Measurements from ENCODE around the gene LBX2.
"Not testable (repeated sequence)": the region's sequence is repeated elsewhere in the genome, so short reads cannot be mapped to it uniquely, and the experiment has no call there.

Gene LBX2

GRCh38 chr2:74482801-74483674, 16.4 kb downstream of the LBX2 start, which contains the start of the genes CCDC142 and TTC31:
CCDC142 (minus strand) TSS chr2:74482998; CDS start chr2:74482837, 161 bp downstream.
TTC31 (plus strand) TSS chr2:74483081; CDS start chr2:74483096, 15 bp downstream.
- DNase-seq (ENCODE audit: low read depth) = peak; percentile 86

GRCh38 chr2:74481961-74482800, 17.2 kb downstream of the LBX2 start:
- peak; percentile 44 for DNase-seq (ENCODE audit: low read depth)

- DNase-seq (ENCODE audit: low read depth) = no peak
Measured at GRCh38 chr2:74481431-74481830, 18.0 kb downstream of the LBX2 start.

GRCh38 chr2:74474899-74475298, 24.5 kb downstream of the LBX2 start:
- no peak for DNase-seq (ENCODE audit: low read depth)

GRCh38 chr2:74474481-74474880, 24.9 kb downstream of the LBX2 start:
- DNase-seq (ENCODE audit: low read depth) = no peak

GRCh38 chr2:74472945-74473258, 26.5 kb downstream of the LBX2 start:
- DNase-seq (ENCODE audit: low read depth) = no peak

DNA sequence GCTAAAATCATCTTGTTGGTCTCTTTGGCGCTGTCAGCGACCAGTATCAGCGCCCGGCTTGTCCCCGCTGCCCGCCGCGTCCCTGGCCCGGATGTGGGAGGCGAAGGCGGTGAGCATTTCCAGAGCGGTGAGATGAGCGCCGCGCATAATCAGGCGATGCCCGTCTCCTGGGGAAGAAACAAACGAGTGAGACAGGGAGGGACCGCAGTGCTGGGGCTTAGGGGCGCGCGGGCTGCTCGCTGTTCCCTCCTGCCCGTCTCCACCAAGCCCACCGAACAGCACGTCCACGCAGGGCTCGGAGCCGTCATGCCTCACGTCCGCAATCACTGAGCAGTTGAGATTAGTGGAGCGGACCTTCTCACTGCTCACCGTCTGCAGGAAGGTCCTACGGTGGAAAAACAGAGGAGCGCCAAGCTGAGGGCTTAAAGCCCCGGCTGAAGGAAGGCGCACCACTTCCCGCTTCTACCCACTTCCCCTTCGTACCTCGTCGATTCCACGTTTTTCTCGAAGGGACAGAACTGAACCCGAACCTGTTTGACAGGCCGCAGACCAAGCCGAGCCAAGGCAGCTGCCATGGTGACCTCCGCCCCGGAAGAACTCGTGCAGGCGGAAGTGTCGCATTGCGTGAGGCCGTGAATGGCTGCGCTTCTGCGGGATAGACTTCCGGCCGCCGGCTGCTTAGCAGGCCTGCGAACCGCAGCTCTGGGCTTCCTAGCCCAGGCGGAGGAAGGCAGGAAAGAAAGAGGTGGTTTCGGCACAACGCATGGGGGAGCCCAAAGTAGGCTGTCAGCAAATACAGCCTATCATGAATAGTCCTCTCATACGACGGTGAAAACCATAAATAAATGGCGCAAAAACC, 27.1 kb downstream of the LBX2 start, which contains the start of gene MRPL53:
MRPL53 (minus strand) TSS at position 595 of the 859 bp plus-strand sequence; CDS start at position 575, 20 bp downstream.
- DNase-seq (ENCODE audit: low read depth) = peak; percentile 94

DNA sequence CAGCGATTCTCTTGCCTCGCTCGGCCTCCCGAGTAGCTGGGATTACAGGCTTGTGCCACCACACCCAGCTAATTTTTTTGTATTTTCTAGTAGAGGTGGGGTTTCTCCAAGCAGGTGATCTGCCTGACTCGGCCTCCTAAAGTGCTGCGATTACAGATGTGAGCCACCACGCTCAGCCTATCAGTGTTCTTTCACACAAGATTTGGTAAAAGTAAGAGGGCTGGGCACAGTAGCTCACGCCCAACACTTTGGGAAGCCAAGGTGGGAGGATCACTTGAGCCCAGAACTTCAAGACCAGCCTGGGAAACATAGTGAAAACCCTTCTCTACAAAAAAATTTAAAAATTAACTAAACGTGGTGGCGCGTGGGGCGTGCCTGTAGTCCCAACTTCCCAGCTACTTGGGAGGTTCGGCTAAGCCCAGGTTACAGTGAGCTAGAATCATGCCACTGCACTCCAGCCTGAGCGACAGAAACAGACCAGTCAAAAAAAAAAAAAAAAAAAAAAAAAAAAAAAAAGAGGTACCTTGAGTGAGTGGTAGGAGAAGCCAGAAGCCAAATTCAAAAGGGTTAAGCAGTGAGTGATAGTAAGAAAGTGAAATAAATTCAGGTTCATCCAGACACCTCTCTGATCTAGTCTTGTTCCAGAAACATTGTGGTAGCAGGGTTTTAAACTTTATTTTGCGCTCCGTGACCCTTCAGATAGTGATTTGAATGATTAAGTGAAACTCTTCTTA, 27.9 kb downstream of the LBX2 start:
- DNase-seq (ENCODE audit: low read depth) = no peak

GRCh38 chr2:74470742-74471141, 28.7 kb downstream of the LBX2 start:
- not testable (repeated sequence) for DNase-seq (ENCODE audit: low read depth)

- DNase-seq (ENCODE audit: low read depth) = no peak
Measured at GRCh38 chr2:74464406-74464805, 35.0 kb downstream of the LBX2 start.

DNA sequence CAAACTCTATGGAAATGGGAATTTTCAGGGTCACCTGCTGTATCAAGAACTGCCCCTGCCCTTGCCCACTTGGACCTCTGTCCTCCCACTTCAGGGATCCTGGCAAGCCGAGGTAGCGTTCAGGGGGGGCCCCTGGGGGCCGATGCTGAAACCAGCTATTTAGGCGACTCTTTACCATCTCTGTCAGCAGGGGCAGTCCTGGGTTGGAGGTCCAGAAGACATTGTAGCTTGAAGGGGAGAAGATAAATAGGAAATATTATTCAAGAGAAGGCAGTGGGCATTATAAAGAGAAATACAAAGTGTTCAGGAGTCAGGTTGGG, 36.7 kb downstream of the LBX2 start:
- no peak for DNase-seq (ENCODE audit: low read depth)

DNA sequence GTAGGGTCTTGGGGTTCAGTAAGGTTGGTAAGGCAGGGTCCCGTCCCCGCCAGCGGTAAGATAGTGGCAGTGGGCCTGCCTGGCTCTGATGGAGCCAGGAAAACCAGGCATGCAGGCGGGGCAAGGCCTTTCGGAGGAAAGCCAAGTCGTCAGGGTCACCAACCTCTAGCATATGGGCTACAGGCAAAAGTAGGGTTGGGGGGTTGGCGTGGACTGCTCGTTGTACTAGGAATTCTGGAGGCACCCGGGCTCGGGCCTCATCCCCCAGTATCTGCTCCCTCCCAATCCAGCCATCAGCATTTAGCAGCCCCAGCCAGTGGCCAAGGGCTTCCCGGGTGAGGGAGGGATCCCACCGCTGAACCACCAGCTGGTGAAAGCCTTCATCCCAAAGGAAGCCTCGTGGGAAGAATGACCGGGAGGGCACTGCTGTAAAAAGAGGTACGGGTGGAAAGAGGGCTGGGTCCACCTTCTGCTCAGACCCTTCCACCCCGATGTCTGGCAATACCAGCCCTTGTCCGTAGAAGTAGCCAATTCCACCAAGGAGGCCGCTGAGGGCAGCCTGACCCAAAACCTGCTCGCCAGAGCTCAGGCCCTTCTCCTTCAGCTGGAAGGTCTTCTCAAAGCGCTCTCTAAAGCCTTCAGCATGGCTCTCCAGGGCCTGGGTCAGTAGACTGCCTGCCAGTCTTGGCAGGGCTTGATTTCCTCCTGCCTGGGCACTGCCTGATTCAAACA, 37.2 kb downstream of the LBX2 start:
- DNase-seq (ENCODE audit: low read depth) = no peak

GRCh38 chr2:74461187-74462053, 38.0 kb downstream of the LBX2 start:
- DNase-seq (ENCODE audit: low read depth) = no peak

DNA sequence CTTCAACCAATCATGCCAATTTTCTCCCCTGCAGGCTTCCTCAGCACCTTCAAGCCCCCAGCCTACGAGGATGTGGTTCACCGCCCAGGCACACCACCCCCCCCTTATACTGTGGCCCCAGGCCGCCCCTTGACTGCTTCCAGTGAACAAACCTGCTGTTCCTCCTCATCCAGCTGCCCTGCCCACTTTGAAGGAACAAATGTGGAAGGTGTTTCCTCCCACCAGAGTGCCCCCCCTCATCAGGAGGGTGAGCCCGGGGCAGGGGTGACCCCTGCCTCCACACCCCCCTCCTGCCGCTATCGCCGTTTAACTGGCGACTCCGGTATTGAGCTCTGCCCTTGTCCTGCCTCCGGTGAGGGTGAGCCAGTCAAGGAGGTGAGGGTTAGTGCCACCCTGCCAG, 39.2 kb downstream of the LBX2 start:
- DNase-seq (ENCODE audit: low read depth) = not testable (repeated sequence)

DNA sequence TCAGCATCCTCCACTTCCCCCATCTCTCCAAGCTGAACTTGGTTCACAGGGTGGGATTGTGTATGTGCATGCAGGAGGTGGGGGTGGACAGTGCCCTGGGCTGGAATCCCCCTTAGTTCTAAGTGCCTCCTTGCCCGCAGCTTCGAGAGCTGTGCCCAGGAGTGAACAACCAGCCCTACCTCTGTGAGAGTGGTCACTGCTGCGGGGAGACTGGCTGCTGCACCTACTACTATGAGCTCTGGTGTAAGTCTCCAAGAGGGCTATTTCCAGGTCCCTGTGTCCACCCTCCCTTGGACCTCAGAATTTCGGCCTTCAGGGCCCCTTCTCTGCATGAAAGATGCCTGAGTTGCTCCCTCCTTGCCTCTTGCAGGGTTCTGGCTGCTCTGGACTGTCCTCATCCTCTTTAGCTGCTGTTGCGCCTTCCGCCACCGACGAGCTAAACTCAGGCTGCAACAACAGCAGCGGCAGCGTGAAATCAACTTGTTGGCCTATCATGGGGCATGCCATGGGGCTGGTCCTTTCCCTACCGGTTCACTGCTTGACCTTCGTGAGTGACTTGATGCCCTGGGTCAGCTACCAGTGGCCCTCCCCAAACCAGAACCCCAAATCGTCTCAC, 39.8 kb downstream of the LBX2 start:
- DNase-seq (ENCODE audit: low read depth) = not testable (repeated sequence)

- no peak for DNase-seq (ENCODE audit: low read depth)
Measured at GRCh38 chr2:74458938-74459363, 40.5 kb downstream of the LBX2 start.

DNA sequence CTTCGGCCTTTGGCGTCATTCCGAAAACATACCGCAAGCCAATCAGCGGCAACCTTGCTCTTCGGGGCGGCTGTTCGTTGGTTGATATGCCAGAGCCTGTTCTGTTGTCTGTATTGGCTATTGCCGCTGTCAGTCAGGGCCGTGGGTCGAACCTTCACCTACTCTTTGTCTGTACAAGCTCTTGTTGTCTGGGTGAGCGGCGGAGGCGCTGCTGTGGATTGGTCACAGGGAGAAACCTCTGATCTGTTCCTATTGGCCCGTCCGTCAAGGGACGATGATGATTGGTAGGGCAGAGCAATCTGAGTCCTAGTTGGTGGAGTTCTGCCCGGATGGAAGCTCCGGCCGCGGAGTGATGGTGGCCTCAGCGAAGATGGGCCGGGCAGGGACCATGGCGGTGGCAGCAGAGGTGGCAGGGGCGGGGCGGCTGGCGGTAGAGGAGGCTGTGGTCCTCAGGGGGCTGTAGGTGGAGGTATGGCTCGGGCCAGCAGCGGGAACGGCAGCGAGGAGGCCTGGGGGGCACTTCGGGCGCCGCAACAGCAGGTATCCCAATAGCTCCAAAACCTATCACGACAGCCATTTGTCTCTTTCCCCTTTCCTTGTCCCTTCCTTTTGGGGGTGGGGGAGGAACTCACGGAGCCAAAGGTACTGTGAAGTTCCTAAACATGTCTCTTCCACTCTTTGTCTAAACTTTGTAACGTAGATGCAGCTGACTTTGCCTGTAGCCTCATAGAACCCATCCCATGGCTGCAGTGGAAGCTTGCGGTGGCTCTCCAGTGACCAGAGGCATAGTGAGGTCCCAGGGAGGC, 41.1 kb downstream of the LBX2 start, which contains the start of gene WBP1:
WBP1 (plus strand) TSS at position 307 of the 806 bp plus-strand sequence; CDS start at position 472, 165 bp downstream.
- DNase-seq (ENCODE audit: low read depth) = peak; percentile 98

DNA sequence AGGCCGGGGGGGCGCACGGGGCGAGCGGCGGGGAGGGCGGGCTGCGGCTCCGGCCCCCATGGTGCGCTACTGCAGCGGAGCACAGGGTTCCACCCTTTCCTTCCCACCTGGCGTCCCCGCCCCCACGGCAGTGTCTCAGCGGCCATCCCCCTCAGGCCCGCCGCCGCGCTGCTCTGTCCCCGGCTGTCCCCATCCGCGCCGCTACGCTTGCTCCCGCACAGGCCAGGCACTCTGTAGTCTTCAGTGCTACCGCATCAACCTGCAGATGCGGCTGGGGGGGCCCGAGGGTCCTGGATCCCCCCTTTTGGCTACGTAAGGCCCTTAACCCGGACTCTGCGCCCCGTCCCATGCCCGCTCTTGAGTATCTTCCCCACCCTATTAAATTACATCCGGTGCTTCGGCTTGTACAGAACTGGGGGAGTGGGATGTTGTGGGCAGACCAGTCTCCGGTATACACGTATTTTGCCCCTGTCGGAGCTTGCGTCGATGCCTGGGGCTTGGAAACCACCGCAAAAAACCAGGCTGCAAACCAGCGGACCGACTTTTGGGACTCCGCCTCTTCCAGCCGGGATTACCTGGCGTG, 41.8 kb downstream of the LBX2 start:
- peak; percentile 76 for DNase-seq (ENCODE audit: low read depth)
